Activated CD8-positive, alpha-beta T cell treated with anti-CD3 and anti-CD28 coated beads, Interleukin-2, amount 10 ng/mL, durations not matched to agents 7 days and 5 days (primary cell): ENCODE data around the gene ZNF776. TPM values are rescaled to one million over a fixed set of nuclear protein-coding genes. Genes with fewer than 3 reads are reported as not detected.

ENCODE experiments used
- total RNA-seq, 2 experiments: library from RNA; stranded (reverse); gene quantifications; one replicate each; pipeline ENCODE4 v1.2.3, GENCODE V29; 2021

The ZNF776 gene
- total RNA-seq, 2 experiments from 2014 or later = 15.7 to 16.6 TPM

Other genes with a start within 250 kb of the ZNF776 start
- gene ZNF773, start 246.9 kb upstream of the ZNF776 start, total RNA-seq = 1 to 10 TPM; 8.3 to 8.4 TPM
- 1 to 10 TPM; 7.5 to 7.8 TPM for gene ZNF549, start 219.5 kb upstream of the ZNF776 start, total RNA-seq
- gene ZNF550, start 187.0 kb upstream of the ZNF776 start, total RNA-seq = 10 to 100 TPM; 12.6 to 13.7 TPM
- gene ZNF416, start 167.9 kb upstream of the ZNF776 start, total RNA-seq = 1 to 10 TPM; 5.4 to 5.5 TPM
- gene ZIK1, start 162.7 kb upstream of the ZNF776 start, total RNA-seq = 10 to 100 TPM; 12.1 to 12.4 TPM
- 10 to 100 TPM; 10.7 to 10.8 TPM for gene ZNF530, start 146.9 kb upstream of the ZNF776 start, total RNA-seq
- gene ZNF134, start 132.6 kb upstream of the ZNF776 start, total RNA-seq = 10 to 100 TPM; 17.1 to 17.8 TPM
- gene ZNF211, start 113.6 kb upstream of the ZNF776 start, total RNA-seq = 10 to 100 TPM; 13.6 to 14.3 TPM
- not detected for gene ZSCAN4, start 77.9 kb upstream of the ZNF776 start, total RNA-seq
- gene ZNF551, start 64.8 kb upstream of the ZNF776 start, total RNA-seq = 10 to 100 TPM; 13.0 to 14.3 TPM
- 1 to 10 TPM; 3.0 to 3.1 TPM for gene ZNF154, start 37.6 kb upstream of the ZNF776 start, total RNA-seq
- gene ZNF671, start 19.2 kb upstream of the ZNF776 start, total RNA-seq = 10 to 100 TPM; 12.1 to 13.0 TPM
- gene ZNF586, start 22.9 kb downstream of the ZNF776 start, total RNA-seq = 10 to 100 TPM; 21.3 to 25.3 TPM
- gene ZNF552, start 68.1 kb downstream of the ZNF776 start, total RNA-seq = 1 to 10 TPM; 7.1 to 9.7 TPM
- gene ZNF587B, start 83.5 kb downstream of the ZNF776 start, total RNA-seq = 10 to 100 TPM; 18.7 to 22.2 TPM
- 10 to 100 TPM; 32.0 to 34.6 TPM for gene ZNF587, start 103.0 kb downstream of the ZNF776 start, total RNA-seq
- 10 to 100 TPM; 26.2 to 29.0 TPM for gene ZNF814, start 142.2 kb downstream of the ZNF776 start, total RNA-seq
- 10 to 100 TPM; 21.1 to 21.4 TPM for gene ZNF417, start 169.8 kb downstream of the ZNF776 start, total RNA-seq
- 1 to 10 TPM; 4.2 to 6.2 TPM for gene ZNF418, start 188.6 kb downstream of the ZNF776 start, total RNA-seq
- gene ZNF256, start 200.9 kb downstream of the ZNF776 start, total RNA-seq = 1 to 10 TPM; 8.8 to 8.9 TPM
- gene C19orf18, start 227.7 kb downstream of the ZNF776 start, total RNA-seq = under 1 TPM; 0.42 to 0.73 TPM